ENCODE results near the gene ACADS.

DNA sequence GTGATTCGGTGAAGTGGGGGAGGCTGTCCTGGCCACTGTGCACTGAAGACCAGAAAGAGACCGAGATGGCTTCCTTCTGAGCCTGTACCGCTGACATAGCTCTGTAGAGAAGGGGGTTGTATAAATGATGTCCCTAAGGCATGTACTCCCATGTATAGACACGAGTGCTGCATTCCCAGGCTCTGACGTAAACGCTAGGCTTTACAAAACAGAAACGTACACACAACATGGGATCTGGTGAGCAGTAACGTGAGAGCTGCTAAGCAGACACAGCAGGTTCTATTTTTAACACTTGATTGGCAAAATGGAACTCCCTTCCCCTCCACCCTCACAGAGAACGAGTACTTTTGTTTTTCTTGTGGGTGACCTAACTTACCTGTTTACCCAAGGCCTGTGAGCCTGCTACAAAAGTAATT is 35.9 kb downstream of the ACADS start:
- TF ChIP-seq, protein P1, sequence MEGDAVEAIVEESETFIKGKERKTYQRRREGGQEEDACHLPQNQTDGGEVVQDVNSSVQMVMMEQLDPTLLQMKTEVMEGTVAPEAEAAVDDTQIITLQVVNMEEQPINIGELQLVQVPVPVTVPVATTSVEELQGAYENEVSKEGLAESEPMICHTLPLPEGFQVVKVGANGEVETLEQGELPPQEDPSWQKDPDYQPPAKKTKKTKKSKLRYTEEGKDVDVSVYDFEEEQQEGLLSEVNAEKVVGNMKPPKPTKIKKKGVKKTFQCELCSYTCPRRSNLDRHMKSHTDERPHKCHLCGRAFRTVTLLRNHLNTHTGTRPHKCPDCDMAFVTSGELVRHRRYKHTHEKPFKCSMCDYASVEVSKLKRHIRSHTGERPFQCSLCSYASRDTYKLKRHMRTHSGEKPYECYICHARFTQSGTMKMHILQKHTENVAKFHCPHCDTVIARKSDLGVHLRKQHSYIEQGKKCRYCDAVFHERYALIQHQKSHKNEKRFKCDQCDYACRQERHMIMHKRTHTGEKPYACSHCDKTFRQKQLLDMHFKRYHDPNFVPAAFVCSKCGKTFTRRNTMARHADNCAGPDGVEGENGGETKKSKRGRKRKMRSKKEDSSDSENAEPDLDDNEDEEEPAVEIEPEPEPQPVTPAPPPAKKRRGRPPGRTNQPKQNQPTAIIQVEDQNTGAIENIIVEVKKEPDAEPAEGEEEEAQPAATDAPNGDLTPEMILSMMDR (optimal IDR thresholded peaks at IDR 0.05 in 1 of 3, IDR thresholded peaks at IDR 0.05 in 1 of 3, conservative IDR thresholded peaks at IDR 0.05 in 1 of 3; ENCODE audit: extremely low read depth in 1 of 3, insufficient read depth in 2 of 3, low read length in 3 of 3) = no peak
- no peak for TF ChIP-seq EZH2 (IDR thresholded peaks at IDR 0.05; ENCODE audit: low read length)

Measured in keratinocyte (primary cell).